Stimulated activated CD4-positive, alpha-beta T cell treated with anti-CD3 and anti-CD28 coated beads, Interleukin-1b, Interleukin-23, amount 100 ng/mL, for 4 hours (primary cell): Measurements from ENCODE around the gene BRD1.
"Not testable (repeated sequence)": the region's sequence is repeated elsewhere in the genome, so short reads cannot be mapped to it uniquely, and the experiment has no call there.

Source experiments
- DNase-seq, 2 donors: peaks; one replicate each; pipeline ENCODE4 v3.0.0-alpha.2; 2020; ENCODE audit warnings: low read depth in 2 of 2

Gene BRD1

DNA sequence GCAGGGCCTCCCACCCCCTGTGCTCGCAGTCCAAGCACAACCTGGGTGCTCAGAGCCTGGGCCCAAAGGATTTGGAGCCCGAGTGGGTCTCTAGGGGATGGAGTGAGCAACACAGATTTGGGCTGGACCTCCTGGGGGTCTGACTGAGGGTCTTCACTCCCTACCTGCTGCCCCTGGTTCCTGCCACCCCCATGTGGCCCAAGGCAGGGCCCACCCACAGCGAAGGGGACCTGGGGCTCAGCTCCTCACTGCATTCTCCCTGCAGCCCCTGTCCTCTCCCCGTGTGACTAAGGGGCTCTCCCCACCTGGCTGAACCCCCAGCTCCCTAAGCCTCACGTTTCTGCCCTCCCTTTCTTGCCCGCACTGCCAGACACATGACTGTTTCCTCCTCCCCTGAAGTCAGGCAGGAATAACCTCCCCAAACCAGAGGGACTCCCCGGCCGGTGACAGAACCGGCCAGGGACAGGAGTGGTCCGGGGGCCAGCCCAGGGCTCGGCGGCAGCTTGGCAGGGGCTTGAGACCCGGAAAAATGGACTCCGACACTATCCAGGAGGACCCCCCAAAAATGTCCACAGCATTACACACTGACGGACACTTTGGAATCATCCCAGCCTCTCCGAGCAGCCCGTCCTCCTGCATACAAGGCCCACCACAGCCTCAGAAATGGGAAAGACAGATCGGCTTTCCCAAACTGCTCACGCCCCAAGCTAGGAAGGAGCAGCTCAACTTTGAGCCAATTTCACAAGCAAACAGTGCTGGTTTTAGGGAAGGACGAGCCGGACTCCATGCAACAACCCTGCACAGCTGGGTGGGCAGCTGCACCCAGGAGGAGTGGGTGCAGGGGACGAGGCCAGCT, 57.8 kb downstream of the BRD1 start:
- DNase-seq: no peak

DNA sequence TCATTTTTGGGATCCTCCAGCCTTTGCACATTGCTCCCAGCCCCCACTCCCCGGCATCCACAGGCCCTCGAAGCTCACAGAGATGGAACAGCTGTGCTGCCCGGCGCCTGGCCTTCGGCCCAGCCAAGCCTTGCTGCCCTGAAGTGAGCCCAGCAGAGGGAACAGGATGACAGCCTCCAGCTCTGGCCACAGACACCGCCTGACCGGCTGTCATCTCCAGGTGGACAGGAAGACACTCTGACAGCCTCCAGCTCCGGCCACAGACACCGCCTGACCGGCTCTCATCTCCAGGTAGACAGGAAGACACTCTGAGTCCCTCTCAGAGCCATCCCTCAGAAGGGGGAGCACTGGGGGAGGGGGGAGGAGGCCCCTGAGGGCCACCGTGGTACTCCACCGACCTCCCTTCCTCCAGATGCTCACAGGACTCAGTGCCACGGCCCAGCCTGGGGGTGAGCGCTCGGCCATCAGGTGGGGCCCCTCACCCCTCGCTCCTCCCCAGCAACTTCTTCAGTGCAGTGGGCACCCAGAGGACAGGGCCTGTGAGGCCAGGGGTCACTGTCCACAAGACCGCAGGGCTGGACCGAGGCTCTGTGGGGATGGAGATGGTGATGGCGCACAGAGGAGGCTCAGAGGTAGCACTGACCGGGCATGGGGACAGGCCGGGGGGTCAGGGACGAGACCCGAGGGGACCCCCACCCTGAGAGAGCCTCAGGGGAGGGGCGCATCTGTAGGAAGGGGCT, 58.6 kb downstream of the BRD1 start:
- no peak for DNase-seq

DNA sequence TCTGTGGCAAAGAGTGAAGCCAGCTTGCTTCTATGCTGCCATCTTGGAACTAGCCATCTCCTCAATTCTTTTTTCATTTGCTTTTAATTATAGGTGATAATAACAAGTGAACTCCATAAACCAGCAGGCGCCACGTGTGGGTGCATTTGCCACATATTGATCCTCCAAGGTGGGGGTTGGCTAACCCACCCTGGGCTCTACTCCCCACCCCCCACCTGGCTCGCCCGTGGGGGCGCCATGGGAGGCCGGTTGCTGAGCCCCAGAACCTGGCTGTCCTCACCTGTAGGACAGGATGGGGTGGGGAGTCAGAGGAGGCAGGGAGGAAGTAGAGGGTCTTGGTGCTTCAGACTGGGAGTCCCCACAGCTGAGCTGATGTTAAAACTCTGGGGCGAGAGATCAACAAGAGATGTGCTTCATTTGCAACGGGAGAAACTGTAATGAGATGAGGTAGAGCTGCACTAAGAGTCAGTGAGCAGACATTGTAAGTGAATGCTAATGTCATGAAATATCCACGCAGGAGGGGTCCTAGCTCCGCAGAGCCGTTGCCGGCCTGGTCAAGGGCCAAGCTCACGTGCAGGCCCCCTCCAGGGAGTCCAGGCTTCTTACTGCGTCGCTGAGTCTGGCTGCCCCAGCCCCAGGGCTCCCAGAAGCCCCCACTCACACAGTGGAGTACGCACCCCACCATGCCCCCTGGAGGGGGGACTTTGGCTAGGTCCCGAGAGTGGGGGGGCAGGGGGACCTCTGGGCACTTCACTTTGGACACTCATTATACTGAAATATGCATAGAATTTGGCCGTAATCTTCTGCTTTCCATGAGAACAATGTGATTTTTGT, 59.4 kb downstream of the BRD1 start:
- DNase-seq: no peak

DNA sequence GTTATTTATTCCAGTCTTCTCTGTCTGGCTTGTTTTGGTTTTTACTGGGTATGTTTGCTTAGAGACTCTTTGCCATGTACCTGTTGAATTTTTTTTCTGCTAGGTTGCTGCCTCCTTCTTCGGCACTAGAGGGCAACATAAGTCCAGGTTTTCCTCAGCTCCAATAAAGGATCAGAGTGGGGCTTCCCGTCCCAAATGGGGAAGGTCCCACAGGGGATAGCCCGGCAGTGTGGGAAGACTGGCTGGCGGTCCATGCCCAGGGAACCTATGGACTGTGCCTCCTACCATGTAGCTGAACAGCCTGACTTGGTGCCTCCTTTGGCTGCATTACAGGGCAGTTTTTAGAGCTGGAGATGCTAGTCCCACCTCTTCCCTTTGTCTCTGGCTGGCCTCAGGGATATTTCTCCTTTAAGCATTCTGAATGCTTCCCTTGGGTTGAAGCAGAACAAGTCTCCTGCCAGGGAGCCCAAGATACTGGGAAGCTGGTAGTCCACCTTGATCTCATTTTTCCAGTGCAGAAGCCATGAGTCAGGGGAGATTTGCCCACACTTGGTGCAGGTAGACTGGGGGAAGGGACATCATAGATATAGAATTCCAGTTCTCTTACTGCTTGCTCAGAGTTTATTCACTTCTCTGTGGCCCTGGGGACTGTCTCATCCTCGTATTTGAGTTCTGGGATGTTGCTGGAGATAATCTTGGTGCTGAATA, 60.2 kb downstream of the BRD1 start:
- no peak for DNase-seq

DNA sequence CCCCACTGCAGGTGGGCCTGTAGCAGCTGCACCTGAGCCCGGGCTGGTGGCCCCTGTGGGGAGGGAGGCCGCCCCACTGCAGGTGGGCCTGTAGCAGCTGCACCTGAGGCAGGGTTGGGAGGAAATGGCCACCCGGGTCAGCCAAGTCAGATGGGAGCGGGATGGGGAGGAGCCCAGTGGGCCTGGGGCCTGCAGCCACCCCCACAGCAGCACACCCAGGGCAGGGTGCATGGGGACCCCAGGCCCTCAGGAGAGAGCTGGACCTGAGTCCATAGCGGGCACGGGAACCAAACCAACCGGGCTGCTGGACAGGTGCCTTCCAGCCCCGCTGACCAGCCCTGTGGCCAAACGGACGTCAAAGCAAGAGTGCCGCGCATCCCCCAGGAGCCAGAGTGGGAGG, 61.7 kb downstream of the BRD1 start:
- DNase-seq: no peak

DNA sequence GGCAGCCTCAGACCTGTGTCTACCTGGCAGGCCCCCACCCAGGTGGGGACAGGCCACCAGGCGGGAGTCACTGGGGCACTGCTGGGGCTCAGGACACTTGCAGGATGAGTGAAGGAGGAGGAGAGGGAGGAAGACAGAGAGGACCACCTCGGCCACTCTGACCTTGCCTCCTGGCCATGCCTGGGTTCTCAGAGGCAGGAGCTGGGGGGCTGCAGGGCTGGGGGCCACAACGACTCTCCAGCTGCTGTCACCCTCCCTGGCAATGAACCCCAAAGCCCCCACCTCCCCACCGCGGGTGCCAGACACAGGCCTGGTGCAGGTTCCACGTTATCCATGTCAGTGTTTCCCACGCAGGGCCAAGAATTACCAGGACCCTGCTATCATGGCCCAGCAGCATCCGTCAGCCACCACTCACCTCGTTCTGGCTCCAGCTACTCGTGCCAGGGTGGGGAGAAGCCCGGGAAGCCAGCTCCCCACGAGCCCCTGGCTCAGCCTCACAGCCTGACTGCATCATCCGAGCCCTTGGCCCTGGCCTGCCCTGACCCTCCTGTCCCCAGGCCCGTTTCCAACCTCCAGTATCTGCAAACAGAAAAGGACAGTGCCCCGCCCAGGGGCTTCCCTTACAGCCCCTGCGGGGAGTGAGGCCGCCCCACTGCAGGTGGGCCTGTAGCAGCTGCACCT, 62.4 kb downstream of the BRD1 start:
- no peak for DNase-seq

DNA sequence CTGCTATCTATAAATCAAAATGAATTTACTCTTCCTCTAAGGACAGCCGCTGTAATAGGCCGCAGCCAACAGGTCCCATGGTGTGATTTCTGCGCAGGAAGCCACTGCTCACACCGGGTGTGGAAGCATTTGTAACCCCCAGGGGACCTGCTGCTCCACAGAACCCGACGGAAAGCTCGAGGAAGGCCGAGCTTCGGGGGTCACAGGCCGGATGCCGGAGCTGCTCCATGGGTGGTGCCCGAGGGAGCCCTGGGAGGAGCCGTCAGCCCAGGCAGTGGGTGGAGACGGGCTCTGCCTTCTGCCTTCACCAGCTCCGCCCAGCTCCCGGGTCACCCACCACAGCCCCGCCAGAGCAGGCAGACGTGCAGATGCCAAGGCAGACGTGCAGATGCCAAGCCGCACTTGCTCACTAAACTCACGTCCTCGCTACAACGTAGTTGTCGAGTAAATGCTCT, 63.5 kb downstream of the BRD1 start:
- DNase-seq: no peak

DNA sequence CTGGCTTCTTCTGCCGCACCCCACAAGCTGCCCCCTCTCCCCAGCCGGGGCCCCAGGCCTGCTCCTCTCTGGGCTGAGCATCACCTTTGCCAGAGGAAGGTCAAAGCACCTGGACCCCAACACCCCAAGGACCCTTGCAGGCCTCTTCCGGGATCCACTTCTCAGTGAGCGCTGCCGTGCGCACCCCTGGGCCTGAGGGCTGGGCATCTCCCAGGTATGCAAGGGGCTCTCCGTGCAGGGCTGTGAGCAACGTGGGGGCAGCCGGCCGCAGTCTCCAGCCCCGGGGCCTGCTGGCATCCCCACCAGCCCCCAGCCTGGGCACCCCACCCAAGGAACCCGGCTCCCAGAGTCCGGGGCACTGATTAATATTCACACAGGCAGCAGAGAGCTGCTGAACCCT, 64.0 kb downstream of the BRD1 start:
- DNase-seq: no peak

DNA sequence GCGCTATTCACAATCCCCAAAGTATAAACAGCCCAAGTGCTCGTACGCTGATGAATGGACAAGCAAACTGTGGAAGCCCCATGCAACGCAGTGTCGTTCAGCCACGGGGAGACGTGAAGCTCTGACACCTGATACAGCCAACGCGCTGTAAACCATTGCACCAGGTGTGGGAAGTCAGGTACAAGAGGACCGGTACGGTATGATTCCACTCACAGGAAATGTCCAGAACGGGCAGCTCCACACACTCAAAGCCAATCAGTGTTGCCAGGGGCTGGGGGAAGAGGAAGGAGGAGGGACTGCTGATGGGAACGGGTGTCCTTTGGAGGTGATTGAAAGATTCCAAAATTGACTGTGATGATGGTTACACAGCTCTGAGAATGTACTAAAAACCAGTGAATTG, 64.5 kb downstream of the BRD1 start:
- DNase-seq: no peak

DNA sequence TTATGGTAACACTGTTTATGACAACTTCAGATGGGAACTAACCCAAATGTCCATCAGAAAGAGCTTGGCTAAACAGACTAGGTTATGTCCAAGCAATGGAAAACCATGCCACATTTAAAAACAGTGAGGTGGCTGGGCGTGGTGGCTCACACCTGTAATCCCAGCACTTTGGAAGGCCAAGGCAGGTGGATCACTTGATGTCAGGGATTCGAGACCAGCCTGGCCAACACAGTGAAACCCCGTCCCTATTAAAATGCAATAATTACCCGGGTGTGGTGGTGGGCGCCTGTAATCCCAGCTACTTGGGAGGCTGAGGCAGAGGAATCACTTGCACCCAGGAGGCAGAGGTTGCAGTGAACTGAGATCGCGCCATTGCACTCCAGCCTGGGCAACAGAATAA, 65.1 kb downstream of the BRD1 start:
- not testable (repeated sequence) for DNase-seq

DNA sequence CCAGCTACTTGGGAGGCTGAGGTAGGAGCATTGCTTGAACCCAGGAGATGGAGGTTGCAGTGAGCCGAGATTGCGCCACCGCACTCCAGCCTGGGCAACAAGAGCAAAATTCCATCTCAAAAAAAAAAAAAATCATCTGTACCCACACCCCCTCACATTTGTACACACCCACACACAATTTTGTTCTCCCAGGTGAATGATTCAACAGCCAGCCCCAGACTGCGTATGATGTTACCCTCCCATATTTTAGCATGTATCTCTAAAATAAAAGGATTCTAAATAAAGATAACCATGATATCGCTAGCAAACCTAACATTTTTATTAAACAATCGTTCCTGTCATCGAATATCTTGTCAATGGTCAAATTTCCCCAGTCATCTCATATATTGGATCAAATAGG, 65.8 kb downstream of the BRD1 start:
- no peak for DNase-seq

DNA sequence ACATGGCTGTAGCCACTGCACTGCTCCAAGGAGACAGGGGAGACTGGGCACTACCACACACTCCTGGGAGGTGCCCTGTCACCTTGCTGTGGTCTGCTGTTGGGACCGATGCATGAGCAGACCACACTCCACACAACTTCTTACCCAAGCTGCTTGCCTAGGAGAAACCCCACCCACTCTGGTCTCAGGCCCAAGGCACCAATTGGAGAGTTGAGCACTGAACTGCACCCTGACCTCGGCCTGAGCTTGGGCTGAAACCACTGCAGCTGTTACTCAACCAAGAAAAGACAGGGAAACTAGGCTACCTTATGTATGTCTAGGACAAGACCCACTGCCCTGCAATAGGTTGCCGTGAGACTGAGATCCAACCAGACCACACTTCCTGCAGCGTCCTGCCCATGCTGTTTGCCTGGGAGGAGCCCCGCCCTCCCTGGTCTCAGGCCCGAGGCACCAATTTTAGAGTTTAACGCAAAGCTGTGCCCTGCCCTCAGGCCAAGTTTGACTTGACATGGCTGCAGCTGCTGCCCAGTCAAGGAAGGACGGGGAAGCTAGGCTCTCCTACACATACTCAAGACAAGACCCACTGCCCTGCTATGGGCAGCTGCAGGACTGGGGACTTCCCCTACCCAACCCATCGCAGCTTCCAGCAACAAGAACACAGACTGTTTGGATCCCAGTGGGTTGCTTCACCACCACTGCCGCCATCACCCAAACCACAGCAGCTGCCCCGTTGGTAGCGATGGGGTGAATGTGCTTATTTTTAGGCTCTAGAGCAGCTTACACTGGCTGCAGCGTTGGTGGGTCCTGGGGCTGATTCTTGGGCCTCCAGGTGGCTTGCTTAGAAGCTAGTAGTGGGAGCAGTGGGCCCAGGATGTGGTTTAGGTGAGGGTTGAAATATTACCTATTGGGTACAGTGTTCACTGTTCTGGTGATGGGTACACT, 66.8 kb downstream of the BRD1 start:
- DNase-seq: no peak

DNA sequence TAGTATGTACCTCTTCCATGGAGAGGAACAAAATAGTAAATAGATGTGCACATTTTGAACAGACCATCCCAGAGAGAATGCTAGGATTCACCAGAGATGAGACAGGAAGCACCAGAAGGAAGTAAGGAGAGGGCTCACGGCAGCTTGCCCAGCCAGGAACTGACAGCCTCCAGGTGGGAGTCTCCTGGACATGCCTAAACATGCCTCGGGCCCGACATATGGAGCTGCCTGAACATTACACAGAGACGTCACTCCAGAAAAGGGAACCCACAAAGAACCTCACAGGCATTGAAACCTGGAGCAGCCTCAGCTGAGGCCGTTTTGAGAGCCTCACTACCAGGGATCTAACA, 67.4 kb downstream of the BRD1 start:
- DNase-seq: no peak

DNA sequence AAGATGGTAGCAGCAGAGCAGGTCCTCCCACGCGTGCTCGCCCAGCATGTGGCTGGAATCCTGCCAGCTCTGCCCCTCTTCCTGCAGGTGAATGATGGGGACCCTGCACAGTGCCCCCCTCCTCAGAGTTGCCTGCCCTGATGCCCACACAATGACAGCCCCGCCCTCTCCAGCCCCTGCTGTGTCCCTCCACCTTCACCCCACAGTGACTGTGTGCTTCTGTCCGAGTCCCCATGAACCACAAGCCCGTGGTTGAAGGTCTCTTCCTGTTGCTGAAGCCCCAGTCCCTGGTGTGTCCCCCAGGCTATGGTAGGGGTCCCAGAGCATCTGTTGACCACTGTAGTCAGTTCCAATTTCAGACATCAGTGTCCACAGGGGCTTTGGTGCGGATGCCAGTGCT, 71.0 kb downstream of the BRD1 start:
- DNase-seq: no peak

DNA sequence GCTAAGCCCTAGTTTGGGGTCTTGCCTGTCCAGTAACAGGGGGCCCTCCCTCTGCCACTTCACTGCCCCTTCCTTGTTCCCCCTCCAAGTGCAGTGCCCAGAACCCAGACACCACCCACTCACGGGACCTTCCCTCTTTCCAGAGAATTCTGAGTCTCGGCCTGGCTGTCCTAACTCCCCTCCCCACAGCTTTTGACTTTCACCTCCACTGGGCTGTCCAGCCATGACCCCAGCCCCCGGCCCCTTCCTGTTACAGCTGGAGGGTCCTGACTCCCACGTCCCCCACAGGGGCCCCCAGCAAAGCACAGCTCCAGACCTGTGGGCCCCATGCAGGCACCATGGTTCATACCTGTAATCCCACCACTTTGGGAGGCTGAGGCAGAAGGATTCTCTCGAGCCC, 71.5 kb downstream of the BRD1 start:
- no peak for DNase-seq

DNA sequence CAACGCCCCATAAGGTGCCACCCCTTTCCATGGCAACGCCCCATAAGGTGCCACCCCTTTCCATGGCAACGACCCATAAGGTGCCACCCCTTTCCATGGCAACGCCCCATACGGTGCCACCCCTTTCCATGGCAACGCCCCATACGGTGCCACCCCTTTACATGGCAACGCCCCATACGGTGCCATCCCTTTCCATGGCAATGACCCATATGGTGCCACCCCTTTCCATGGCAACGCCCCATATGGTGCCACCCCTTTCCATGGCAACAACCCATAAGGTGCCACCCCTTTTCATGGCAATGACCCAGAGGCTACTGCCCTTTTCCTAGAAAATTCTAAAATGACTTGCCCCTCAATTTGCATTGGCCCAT, 72.1 kb downstream of the BRD1 start:
- DNase-seq: no peak

DNA sequence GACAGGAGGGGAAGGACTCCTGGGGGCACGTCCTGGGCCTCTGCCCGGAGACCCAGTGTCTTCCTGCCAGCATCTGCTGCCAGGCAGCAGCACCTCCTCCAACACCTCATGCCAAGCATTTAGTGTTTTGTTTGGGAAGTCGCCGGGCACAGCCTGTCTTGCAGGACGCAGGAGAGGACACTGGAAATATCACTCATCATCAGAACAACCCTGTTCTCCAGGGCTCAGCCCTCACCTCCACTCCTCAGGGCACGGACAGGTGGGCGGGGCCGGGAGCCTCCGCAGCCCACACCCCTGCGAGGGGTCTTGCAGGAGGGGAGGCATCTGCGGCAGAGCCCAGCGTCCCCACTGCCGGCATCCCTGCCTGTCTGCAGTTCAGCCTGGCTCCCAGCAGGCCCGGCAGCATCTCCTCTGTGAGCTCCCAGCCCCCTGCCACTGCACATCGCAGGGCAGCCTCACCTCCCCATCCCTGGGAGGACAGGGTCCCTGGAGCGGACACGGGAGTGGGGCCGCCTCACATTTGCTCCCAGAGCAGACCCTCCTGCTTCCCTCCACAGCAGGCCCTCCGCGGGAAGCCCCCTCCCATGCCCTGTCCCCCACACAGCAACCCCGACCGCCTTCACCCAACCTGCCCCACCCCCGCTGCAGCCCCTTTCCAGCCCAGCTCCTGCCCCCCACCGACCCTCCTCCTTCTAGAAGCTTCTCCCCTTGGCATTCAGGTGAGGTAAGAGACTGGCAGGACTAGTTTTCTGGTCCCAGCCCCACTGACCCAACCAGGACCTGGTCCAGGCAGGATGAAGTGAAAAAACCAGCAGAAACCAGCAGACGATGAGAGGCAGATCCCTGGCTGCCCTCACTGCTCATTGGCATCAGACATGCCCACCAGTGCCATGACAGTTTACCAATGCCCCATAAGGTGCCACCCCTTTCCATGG, 72.7 kb downstream of the BRD1 start:
- no peak for DNase-seq

DNA sequence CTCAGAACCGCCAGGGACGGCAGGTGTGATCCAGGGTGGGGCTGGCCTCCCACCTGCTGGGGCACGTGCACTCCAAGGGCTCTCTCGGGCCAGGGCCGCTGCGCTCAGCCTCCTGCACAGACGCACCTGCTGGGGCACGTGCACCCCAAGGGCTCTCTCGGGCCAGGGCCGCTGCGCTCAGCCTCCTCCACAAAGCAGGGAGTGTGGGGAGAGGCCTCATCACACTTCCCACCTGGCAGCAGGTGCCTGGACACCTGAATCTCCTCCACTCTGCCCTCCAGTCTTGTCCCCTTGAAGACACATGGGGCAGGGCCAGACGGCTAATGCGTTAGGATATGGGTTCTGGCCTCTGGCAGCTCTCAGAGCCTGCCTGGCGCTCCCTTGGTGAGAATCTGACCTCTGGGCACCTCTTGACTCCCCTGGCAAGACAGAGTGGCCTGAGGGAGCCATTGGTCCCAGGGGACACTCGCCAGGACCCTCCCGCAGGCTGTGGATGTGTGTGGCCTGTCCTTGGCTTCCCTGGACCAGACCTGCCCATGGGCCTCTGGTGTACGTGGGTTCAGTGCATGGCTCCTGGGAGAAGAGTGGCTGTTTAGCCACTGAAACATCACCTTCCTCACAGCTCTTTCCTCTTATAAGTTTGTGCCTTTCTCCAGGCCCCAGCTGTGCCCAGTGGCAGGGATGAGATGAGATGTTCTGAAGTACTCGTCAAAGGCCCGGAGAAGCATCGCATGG, 73.5 kb downstream of the BRD1 start:
- no peak for DNase-seq
